Measurements from ENCODE around the gene RAB40C.

RAB40C gene

DNA sequence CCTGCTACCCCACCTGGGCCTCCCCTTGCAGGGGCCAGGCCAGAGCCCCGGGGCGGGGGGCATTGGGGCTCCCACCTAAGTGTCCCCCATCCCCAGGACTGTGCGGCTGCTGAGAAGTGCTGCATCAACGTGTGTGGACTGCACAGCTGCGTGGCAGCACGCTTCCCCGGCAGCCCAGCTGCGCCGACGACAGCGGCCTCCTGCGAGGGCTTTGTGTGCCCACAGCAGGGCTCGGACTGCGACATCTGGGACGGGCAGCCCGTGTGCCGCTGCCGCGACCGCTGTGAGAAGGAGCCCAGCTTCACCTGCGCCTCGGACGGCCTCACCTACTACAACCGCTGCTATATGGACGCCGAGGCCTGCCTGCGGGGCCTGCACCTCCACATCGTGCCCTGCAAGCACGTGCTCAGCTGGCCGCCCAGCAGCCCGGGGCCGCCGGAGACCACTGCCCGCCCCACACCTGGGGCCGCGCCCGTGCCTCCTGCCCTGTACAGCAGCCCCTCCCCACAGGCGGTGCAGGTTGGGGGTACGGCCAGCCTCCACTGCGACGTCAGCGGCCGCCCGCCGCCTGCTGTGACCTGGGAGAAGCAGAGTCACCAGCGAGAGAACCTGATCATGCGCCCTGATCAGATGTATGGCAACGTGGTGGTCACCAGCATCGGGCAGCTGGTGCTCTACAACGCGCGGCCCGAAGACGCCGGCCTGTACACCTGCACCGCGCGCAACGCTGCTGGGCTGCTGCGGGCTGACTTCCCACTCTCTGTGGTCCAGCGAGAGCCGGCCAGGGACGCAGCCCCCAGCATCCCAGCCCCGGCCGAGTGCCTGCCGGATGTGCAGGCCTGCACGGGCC, 42.8 kb downstream of the RAB40C start:
- DNase-seq (ENCODE audit: low spot score), result no peak

DNA sequence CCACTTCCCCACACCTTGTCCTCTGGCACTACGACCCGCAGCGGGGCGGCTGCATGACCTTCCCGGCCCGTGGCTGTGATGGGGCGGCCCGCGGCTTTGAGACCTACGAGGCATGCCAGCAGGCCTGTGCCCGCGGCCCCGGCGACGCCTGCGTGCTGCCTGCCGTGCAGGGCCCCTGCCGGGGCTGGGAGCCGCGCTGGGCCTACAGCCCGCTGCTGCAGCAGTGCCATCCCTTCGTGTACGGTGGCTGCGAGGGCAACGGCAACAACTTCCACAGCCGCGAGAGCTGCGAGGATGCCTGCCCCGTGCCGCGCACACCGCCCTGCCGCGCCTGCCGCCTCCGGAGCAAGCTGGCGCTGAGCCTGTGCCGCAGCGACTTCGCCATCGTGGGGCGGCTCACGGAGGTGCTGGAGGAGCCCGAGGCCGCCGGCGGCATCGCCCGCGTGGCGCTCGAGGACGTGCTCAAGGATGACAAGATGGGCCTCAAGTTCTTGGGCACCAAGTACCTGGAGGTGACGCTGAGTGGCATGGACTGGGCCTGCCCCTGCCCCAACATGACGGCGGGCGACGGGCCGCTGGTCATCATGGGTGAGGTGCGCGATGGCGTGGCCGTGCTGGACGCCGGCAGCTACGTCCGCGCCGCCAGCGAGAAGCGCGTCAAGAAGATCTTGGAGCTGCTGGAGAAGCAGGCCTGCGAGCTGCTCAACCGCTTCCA, 43.6 kb downstream of the RAB40C start:
- DNase-seq (ENCODE audit: low spot score), result no peak

GRCh38 chr16:634051-634670, 44.3 kb downstream of the RAB40C start:
- DNase-seq (ENCODE audit: low spot score), result no peak

GRCh38 chr16:634996-635395, 45.1 kb downstream of the RAB40C start:
- DNase-seq (ENCODE audit: low spot score), result no peak

DNA sequence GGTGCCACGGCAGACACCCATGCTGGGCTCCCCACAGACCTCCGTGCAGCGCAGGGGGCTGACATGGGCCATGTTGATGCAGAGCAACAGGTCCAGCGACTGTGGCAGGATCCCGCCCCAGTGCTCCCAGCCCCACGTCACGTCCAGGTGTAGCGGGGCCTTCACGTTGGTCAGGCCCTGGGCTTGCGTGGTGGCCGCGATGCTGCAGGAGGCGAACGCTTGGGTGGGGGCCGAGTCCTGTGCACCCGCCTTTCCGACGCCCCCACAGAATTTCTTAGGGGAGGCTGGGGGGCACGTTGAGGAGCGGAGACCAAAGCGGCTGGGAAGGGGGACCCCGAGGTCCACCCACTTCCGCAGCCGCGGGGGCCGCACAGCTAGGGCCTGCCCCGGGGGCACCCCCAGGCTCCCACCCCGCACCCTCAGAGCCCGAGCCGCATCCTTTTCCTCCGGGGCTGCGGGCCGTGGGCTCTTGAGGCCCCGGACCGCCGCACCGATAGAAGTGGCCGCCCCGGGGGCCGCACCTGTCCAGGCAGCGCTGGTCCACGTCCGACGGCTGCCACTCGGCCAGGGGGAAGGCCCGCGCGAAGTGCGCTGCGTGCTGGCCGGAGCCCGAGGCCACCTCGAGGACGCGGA, 45.8 kb downstream of the RAB40C start:
- DNase-seq (ENCODE audit: low spot score), result no peak

GRCh38 chr16:636206-637080, 46.6 kb downstream of the RAB40C start, which contains the start of gene METTL26:
Gene METTL26, minus strand, starts transcription at chr16:636305. Its CDS starts 15 bp downstream, at chr16:636290.
- DNase-seq (ENCODE audit: low spot score), result peak; percentile 94

DNA sequence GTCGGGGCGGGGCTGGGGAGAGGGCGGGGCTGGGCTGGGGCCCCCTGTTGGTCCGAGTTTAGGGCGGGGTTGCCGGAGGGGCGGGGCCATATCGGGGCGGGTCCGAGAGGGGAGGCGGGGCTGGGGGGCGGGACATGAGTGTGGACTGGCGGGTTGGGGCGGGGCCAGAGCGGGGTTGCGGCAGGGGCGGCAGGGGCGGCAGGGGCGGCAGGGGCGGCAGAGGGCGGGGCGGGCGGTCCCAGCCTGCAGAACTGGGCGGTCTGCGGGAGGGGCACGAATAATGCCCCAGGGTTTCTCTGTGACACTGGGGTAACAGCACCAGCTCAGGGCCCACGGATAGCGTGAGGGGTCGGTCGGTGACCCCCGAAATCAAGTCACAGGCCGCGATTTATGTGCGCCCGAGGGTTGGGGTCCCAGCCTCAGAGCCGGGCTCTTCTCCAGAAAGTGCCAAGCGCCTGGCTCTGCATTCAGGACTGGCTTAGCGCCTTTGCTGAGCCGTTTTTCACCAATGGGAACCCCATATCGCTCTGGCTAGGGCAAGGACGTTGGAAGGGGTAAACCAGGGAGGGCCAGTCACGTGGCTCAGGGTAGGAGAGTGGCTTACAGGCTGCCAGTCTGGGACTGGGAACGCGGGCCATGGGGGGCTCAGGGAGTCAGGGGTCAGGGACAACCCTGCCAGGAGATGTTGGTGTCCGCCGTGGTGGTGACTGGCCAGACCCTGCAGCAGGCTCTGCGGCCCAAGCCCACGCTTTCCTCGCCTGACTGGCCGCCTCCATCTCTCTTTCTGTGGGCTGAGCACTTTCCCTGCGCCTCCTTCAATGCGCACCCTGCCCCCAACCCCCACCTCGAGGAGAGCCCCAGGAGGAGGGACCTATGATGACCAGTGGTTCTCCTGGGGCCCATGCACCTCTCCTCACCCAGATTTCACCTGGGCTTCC, 47.5 kb downstream of the RAB40C start:
- DNase-seq (ENCODE audit: low spot score), result peak; percentile 86

DNA sequence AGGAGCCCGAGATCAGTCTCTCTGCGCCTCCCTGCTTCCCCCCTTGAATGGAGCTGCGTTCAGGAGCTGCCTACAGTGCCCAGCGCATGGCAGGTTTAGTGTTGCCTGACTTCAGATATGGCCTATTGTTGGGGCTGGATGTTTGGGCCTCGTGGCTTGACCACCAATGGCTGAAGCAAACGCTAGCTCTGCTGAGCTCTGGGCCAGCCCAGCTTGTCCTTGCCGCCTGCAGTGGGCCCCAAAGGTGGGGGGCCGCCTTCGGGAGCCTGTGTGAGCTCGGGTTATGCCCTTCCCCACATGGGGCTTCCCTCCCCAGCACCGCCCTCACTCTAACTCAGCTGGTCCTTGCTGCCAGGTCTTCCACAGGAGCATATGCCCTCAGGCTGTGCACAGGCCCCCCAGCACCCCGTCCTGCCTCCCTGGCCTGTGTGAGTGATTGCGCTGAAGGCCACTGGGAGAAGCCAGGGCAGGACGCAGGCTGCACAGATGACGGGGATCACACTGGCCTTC, 48.2 kb downstream of the RAB40C start:
- DNase-seq (ENCODE audit: low spot score), result no peak

DNA sequence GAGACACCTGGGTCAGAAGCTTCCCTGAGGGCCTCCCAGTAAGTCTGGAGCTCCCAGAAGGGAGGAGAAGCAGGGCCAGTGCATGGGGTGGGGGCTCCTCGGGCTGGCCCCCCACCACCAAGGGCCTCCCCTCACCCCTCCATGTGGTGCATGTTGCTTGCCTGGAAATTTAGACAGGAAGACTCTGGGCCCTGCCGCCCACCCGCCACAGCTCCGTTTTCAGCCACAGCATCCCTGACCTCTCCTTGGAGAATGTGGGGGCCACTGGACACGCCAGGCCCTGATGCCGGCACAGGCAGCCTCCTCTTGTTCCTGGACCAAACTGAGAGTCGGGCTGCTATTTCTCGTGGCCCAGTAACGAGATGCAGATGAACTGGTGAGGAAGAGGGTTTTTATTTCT, 49.0 kb downstream of the RAB40C start:
- DNase-seq (ENCODE audit: low spot score), result no peak

DNA sequence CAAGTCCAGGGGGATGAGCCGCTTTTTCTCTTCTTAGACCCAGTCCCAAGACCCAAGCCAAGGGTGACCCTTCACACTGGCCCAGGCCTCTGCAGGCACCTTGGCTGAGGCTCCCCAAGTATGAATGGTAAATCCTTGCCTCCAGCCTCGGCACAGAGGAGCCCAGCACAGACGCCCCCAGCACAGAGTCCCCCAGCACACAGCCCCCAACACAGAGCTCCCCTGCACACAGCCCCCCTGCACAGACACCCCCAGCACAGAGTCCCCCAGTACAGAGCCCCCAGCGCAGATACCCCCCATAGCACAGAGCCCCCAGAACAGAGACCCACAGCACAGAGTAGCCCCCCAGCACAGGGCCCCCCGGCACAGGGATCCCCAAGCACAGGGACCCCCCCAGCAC, 50.7 kb downstream of the RAB40C start:
- DNase-seq (ENCODE audit: low spot score), result no peak

DNA sequence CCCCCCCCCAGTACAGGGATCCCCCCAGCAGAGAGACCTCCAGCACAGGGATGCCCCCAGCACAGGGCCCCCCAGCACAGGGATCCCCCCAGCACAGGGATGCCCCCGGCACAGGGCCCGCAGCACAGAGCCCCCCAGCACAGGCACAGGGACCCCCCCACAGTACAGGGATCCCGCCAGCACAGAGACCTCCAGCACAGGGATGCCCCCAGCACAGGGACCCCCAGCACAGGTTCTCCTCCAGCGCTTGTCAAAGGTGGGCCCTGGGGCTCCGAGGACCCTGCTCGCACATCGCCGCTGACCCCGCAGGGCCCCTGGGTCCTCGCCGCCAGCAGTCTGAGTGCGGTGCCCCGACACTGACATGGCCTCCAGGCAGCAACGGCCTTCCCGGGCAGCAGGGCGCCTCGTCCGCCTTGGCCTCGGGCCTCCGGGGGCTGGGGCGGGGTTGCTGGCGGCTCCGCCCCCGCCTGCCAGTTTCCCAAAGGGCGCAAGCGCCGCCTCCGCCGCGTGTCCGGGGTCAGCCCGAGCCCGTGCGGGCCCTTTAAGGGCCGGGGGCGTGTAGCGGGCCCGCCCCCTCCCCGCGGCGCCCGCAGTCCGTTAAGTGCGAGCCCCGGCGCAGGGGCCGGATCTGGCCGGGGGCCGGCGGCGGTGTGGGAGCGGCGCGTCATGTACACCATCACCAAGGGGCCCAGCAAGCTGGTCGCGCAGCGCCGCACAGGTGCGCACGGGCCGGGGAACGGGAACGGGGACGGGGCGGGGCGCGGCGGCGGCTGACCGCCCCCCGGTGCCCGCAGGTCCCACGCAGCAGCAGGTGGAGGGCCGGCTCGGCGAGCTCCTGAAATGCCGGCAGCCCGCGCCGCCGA, 51.7 kb downstream of the RAB40C start, which contains the start of gene MCRIP2:
MCRIP2 (plus strand) TSS at position 503 of the 863 bp plus-strand sequence; CDS start at position 667, 164 bp downstream.
- DNase-seq (ENCODE audit: low spot score), result peak; percentile 57

GRCh38 chr16:642189-643049, 52.6 kb downstream of the RAB40C start:
- no peak for DNase-seq (ENCODE audit: low spot score)

DNA sequence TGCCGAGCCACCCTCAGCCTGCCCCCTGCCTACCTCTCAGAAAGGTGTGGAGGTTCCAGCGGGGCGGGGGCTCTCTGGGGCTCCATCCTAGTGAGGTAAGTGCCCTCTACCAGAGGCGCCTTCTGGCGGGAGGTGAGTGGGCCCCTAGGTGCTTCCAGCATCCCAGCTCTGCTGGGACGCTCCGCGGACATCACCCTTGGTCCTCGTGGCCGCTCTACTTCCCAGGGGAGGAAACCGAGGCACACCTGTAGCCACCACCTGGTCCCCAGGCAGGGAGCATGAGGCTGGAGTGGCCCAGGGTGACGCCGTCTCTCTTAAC, 53.1 kb downstream of the RAB40C start:
- no peak for DNase-seq (ENCODE audit: low spot score)

GRCh38 chr16:644556-644955, 54.7 kb downstream of the RAB40C start:
- no peak for DNase-seq (ENCODE audit: low spot score)

GRCh38 chr16:645852-646678, 56.2 kb downstream of the RAB40C start:
- no peak for DNase-seq (ENCODE audit: low spot score)

GRCh38 chr16:646679-647172, 56.9 kb downstream of the RAB40C start:
- no peak for DNase-seq (ENCODE audit: low spot score)

Data from CD4-positive, alpha-beta T cell treated with Interleukin-2 at 100 ng/mL for 4 hours (primary cell).